Activated effector memory CD4-positive, alpha-beta T cell treated with anti-CD3 and anti-CD28 coated beads, Interleukin-2, amount 50 U/mL, for 16 hours (primary cell): ENCODE measurements around the gene LRP1.
"Not testable (repeated sequence)": the region's sequence is repeated elsewhere in the genome, so short reads cannot be mapped to it uniquely, and the experiment has no call there.

Source experiments
- DNase-seq: peaks from one replicate; pipeline ENCODE4 v3.0.0-alpha.2; 2020

The LRP1 gene

DNA sequence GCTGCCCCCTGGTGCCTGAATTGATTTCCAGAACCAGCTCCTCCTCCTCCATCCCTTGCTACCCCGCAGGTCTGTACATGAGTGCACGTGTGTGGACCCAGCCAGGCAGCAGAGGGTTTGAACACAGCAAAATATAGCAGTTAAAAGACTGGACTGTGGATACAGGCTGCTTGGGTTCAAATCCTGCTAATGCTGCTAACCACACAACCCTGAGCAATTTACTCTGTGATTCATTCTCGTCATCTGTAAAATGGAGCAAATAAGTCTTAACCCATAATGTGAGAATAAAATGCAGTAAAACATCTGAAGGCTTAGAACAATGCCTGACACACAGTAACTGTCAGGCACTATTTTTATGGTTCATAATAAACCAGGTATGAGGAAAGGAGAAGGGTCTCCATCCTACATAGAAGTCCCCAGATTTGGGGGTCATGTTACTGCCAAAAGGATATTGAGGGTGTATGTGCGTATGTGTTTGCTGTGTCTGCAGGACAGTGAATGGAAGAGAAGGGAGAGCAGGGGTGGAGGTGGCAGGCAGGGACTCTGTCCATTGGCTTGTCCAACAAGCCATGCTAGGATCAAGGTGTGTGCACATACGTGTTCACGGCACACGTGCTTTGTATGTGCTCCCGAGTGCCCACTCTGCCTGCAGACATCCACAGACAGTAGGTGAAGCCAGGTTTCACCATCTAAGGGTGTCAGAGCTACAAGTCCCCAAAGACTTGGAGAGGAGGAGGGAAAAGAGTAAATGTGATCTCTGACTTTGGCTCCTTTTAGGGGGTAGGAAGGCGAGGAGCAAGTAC is 15.6 kb upstream of the LRP1 start:
- DNase-seq, result no peak

GRCh38 chr12:57116580-57117281 is 11.6 kb upstream of the LRP1 start:
- no peak for DNase-seq

DNA sequence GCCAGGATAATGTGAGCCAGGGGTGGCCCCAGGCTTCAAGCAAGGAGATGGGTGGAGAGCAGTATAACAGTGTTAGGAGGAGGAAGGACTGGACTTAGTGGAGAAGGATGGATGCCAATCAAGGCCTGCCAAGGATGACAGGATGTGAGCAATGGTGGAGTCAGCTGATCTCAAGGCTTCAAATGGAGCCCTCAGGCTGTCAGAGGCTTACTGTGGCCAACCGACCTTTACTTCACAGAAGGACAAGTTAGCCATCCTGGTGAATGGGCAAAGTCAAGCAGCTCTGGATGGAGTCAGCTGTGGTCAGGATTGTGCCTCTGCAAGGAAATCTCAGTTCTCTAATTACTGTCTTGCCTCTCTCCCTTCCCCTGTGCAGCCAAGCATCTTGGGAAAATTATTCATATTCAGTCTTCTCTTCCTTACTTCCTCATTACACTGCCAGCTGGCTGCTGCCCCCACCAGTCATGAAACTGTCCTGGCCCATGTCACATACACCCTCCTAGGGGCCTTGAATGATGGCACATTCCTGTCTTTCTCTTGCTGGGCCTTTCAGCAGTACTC is 9.5 kb upstream of the LRP1 start:
- no peak for DNase-seq

DNA sequence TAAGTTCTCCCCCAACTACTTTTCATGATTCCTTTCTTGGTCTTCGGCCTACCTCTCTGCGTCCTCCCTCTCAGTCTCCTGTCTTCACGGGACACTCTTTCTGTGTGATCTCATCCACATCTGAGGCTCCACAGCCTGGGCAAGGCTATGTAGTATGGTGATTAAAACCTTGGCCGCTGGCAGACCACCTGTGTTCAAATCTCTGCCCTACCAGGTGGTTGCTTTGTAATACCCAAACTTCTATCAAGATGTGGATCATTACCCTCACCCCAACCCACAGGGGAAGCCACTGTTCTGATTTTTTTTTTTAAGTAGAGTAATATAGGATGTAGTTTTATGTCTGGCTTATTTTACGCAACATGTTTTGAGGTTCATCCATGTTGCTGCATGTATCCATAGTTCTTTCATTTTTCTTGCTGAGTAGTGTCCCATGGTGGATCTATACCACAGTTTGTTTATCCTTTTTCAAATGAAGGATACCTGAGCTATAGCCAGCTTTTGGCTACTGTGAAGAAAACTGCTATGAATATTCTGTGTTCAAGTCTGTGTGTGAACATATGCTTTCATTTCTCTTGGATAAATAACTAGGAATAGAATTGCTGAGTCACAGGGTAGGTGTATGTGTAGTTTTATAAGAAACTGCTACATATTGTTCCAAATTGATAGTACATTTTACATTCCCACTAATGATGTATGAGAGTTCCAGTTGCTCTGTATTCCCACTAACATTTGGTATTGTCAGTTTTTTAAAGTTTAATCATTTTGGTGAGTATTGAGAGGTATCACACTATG is 8.8 kb upstream of the LRP1 start:
- no peak for DNase-seq

DNA sequence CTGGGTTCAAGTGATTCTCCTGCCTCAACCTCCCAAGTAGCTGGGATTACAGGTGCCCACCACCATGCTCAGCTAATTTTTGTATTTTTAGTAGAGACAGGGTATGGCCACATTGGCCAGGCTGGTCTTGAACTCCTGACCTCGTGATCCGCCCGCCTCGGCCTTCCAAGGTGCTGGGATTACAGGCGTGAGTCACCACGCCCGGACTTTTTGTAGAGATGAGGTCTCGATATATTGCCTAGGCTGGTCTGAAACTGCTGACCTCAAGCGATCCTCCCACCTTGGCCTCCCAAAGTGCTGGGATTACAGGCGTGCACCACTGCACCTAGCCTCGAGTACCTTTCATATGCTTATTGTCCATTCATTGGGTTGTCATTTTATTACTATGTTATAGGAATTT is 7.6 kb upstream of the LRP1 start:
- DNase-seq, result not testable (repeated sequence)

- DNase-seq, result no peak
Measured at GRCh38 chr12:57123813-57124212, 4.5 kb upstream of the LRP1 start.

GRCh38 chr12:57124261-57124877 is 3.9 kb upstream of the LRP1 start:
- DNase-seq, result peak; percentile 89

- DNase-seq, result no peak
Measured at GRCh38 chr12:57126061-57126460, 2.2 kb upstream of the LRP1 start.

GRCh38 chr12:57126561-57126960 is 1.7 kb upstream of the LRP1 start:
- no peak for DNase-seq

GRCh38 chr12:57127101-57127725 is 1.1 kb upstream of the LRP1 start:
- peak; percentile 76 for DNase-seq

- no peak for DNase-seq
Measured at GRCh38 chr12:57128519-57129247, 400 bp downstream of the LRP1 start.

- no peak for DNase-seq
Measured at GRCh38 chr12:57129321-57129842, 1.1 kb downstream of the LRP1 start.

- no peak for DNase-seq
Measured at GRCh38 chr12:57129889-57130288, 1.6 kb downstream of the LRP1 start.

DNA sequence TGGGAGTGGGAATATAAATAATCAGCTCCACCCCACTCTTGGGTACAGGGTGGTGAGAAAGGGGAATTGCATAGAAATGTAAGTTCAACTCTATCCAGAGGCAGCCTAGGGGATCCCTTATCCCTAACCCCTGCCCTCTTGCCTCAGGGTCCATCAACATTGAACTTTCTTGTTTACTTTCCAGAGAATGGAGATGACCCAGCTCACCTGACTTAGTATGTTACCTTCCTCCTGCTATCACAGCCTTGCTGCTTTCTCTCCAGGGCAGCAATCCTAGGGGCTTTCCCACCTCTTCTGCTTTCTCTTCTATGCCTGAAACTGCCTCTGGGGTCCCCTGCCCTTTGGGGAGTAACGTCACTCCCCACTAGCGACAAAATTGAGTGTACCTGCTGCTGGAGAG is 2.7 kb downstream of the LRP1 start:
- no peak for DNase-seq

DNA sequence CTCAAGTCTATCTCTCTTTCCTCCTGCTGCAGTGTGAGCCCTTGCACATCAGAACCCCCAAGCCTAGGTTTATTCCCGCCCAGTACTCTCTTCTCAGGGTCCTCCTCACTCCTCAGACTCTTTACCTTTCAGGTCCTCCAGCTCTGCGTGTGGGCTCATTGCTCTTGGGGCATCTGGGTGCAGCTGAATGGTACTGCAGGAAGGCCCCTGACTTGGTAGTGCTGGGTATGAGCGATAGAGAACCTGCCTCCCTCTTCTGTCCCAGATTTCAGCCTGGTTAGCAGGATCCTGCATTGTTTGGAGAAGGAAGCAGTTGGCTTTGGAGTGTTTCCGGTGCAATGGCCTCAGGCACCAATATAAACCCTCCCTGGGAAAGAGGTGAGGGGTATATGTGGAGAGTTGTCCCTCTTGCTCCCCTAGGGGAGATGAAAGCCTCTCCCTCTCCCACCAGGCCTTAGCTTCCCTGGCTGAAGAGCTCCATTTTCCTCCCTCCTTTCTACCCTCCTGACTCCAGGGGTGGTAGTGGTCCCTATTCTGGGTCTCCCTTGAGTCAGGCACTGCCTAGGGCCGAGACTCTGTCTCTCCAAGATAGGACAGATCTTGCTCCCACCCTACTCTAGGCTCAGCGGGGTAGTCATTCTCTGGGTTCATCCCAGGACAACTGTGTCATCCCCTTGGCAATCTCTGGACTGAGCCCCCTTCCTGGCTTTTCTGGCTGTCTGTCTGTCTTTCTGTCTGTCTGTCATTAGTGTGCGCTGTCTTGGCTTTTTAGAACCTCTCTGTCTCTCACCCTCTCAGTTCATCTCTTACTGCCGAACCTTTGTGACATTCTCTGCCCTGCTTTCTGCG is 3.8 kb downstream of the LRP1 start:
- no peak for DNase-seq

GRCh38 chr12:57133013-57133569 is 4.8 kb downstream of the LRP1 start:
- no peak for DNase-seq

- DNase-seq, result no peak
Measured at GRCh38 chr12:57133916-57134315, 5.6 kb downstream of the LRP1 start.

GRCh38 chr12:57134949-57135348 is 6.7 kb downstream of the LRP1 start:
- DNase-seq, result no peak

DNA sequence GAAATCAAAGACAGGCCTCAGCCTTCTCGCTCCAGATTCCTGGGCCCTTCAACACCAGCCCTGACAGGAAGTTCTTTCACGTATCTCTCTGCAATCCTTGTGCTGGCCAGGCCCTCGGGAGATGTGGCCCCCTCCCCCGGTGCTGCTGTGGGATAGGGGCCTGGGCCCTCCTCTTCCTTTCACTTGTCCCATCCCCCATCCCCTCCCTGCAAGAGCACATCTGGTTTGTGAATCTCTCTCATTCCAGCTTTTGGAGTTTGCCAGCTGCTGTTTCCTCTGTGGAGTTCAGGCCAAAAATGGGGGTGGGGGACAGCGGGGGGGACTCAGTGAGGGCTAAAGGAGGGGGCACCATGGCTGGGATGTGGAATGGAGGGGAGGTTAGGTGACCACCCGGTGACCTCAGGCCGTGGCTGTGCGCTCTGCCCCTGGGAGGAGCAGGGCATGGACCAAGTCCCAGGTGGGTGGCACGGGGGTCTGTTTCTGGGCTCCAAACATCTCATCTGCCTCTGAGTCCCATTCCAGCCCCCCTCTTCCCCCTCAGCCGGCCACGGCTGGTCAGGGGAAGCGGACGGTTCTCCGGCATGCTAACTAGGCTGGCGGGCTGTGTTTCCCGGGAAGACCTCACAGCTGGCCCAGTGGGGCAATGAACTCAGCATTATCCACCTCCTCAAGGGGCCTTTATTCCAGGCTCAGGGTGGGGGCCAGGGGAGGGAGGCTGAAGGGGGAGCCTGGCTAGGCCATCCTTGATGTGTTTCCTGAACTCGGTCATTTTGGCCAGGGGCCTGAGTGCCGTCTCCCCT is 7.4 kb downstream of the LRP1 start:
- no peak for DNase-seq
